Left renal pelvis (tissue), 4 donors: ENCODE data around the gene SLC25A23. TPM values are rescaled to one million over a fixed set of nuclear protein-coding genes. Genes with fewer than 3 reads are reported as not detected.

Experiments
- DNase-seq, 4 donors: peaks; one replicate each; pipeline ENCODE4 v3.0.0-alpha.2; 2013; ENCODE audit warnings: low read depth in 4 of 4, low spot score in 3 of 4
- polyA plus RNA-seq, 4 donors: library from polyadenylated mRNA; unstranded; fragments of 120-200 nt; gene quantifications; one replicate each; pipeline ENCODE4 v1.2.1, GENCODE V29; 2013; ENCODE audit not compliant: insufficient read length in 4 of 4

Gene SLC25A23
- polyA plus RNA-seq, 4 donors, result 55.2 to 85.1 (median 68.6) TPM

- DNase-seq, result no peak
Observed at GRCh38 chr19:6425732-6426620, 33.6 kb downstream of the SLC25A23 start.

- peak; percentile 100 for DNase-seq
Observed at GRCh38 chr19:6424939-6425731, 34.5 kb downstream of the SLC25A23 start.

GRCh38 chr19:6424195-6424938, 35.2 kb downstream of the SLC25A23 start, which contains the start of gene KHSRP:
Gene KHSRP, minus strand, starts transcription at chr19:6424811. Its CDS starts 110 bp downstream, at chr19:6424701.
- DNase-seq, result no peak

- DNase-seq, result no peak
Observed at GRCh38 chr19:6423499-6424194, 35.9 kb downstream of the SLC25A23 start.

GRCh38 chr19:6421075-6422014, 38.2 kb downstream of the SLC25A23 start:
- DNase-seq, result no peak

- no peak for DNase-seq
Observed at GRCh38 chr19:6418562-6418932, 41.0 kb downstream of the SLC25A23 start.

GRCh38 chr19:6417713-6418561, 41.7 kb downstream of the SLC25A23 start:
- DNase-seq, result no peak

- DNase-seq, result no peak
Observed at GRCh38 chr19:6416658-6417405, 42.8 kb downstream of the SLC25A23 start.

- no peak for DNase-seq
Observed at GRCh38 chr19:6415591-6416190, 43.9 kb downstream of the SLC25A23 start.

GRCh38 chr19:6414793-6415590, 44.6 kb downstream of the SLC25A23 start:
- no peak for DNase-seq

- DNase-seq, result no peak
Observed at GRCh38 chr19:6413721-6414643, 45.6 kb downstream of the SLC25A23 start.

- no peak for DNase-seq
Observed at GRCh38 chr19:6413291-6413690, 46.3 kb downstream of the SLC25A23 start.

GRCh38 chr19:6412447-6413091, 47.0 kb downstream of the SLC25A23 start:
- no peak for DNase-seq

GRCh38 chr19:6412061-6412446, 47.5 kb downstream of the SLC25A23 start:
- no peak for DNase-seq

GRCh38 chr19:6409346-6409745, 50.2 kb downstream of the SLC25A23 start:
- no peak for DNase-seq
